ENCODE results near the gene ACSM2B.

Gene ACSM2B

GRCh38 chr16:20621406-20621805, 45.2 kb upstream of the ACSM2B start:
- H3K9ac ChIP-seq (ENCODE audit: low read length), result no peak overlapping the region
- no peak overlapping the region for H3K4me2 ChIP-seq (ENCODE audit: low read length)
- H3K4me3 ChIP-seq (ENCODE audit: low read length), result no peak overlapping the region
- no peak overlapping the region for H2AFZ ChIP-seq (ENCODE audit: low read depth, low read length)
- no peaks in the 10 kb centered on the region for H3K36me3 ChIP-seq (replicated peaks; ENCODE audit: low read depth, low read length)
- TF ChIP-seq EZH2phosphoT487 (IDR thresholded peaks at IDR 0.05; ENCODE audit: low read depth), result no peak
- TF ChIP-seq CTCF (IDR thresholded peaks at IDR 0.05; ENCODE audit: low read depth, low read length), result no peak
- no peaks in the 10 kb centered on the region for H3K9me3 ChIP-seq (ENCODE audit: insufficient read depth, low read length)
- no peaks in the 10 kb centered on the region for H3K4me1 ChIP-seq (ENCODE audit: low read length)
- no peaks in the 10 kb centered on the region for H3K79me2 ChIP-seq (ENCODE audit: low read length)
- H3K27me3 ChIP-seq (ENCODE audit: low read depth, low read length), result peaks cover 12% of the 10 kb centered on the region
- no peak overlapping the region for H3K27ac ChIP-seq (ENCODE audit: low read length)
- no peaks in the 10 kb centered on the region for H4K20me1 ChIP-seq (ENCODE audit: insufficient read depth, low read length)

- Histone ChIP-seq H3K36me3 (replicated peaks; ENCODE audit: low read depth, low read length) (no peaks in the 10 kb centered on the region), H3K9me3 (ENCODE audit: insufficient read depth, low read length) (no peaks in the 10 kb centered on the region), H3K4me2 (ENCODE audit: low read length) (no peak overlapping the region), H3K4me1 (ENCODE audit: low read length) (no peaks in the 10 kb centered on the region), H2AFZ (ENCODE audit: low read depth, low read length) (no peak overlapping the region), H3K27ac (ENCODE audit: low read length) (no peak overlapping the region), H3K79me2 (ENCODE audit: low read length) (no peaks in the 10 kb centered on the region), H3K4me3 (ENCODE audit: low read length) (no peak overlapping the region), H3K9ac (ENCODE audit: low read length) (no peak overlapping the region), H4K20me1 (ENCODE audit: insufficient read depth, low read length) (no peaks in the 10 kb centered on the region), H3K27me3 (ENCODE audit: low read depth, low read length) (peaks cover 12% of the 10 kb centered on the region)
- TF ChIP-seq CTCF (IDR thresholded peaks at IDR 0.05; ENCODE audit: low read depth, low read length) (no peak), EZH2phosphoT487 (IDR thresholded peaks at IDR 0.05; ENCODE audit: low read depth) (no peak)
Measured at GRCh38 chr16:20620770-20621169, 44.6 kb upstream of the ACSM2B start.

GRCh38 chr16:20620003-20620402, 43.8 kb upstream of the ACSM2B start:
- no peaks in the 10 kb centered on the region for H3K4me1 ChIP-seq (ENCODE audit: low read length)
- H3K9ac ChIP-seq (ENCODE audit: low read length), result no peak overlapping the region
- TF ChIP-seq CTCF (IDR thresholded peaks at IDR 0.05; ENCODE audit: low read depth, low read length), result no peak
- H3K79me2 ChIP-seq (ENCODE audit: low read length), result no peaks in the 10 kb centered on the region
- H3K27me3 ChIP-seq (ENCODE audit: low read depth, low read length), result peaks cover 15% of the 10 kb centered on the region
- no peaks in the 10 kb centered on the region for H3K36me3 ChIP-seq (replicated peaks; ENCODE audit: low read depth, low read length)
- no peaks in the 10 kb centered on the region for H4K20me1 ChIP-seq (ENCODE audit: insufficient read depth, low read length)
- no peak overlapping the region for H3K4me3 ChIP-seq (ENCODE audit: low read length)
- H3K9me3 ChIP-seq (ENCODE audit: insufficient read depth, low read length), result no peaks in the 10 kb centered on the region
- no peak overlapping the region for H2AFZ ChIP-seq (ENCODE audit: low read depth, low read length)
- H3K27ac ChIP-seq (ENCODE audit: low read length), result no peak overlapping the region
- no peak overlapping the region for H3K4me2 ChIP-seq (ENCODE audit: low read length)

GRCh38 chr16:20617271-20617670, 41.1 kb upstream of the ACSM2B start:
- Histone ChIP-seq H3K9me3 (ENCODE audit: insufficient read depth, low read length) (no peaks in the 10 kb centered on the region), H3K9ac (ENCODE audit: low read length) (no peak overlapping the region), H3K4me3 (ENCODE audit: low read length) (no peak overlapping the region), H4K20me1 (ENCODE audit: insufficient read depth, low read length) (no peaks in the 10 kb centered on the region), H3K4me2 (ENCODE audit: low read length) (no peak overlapping the region), H2AFZ (ENCODE audit: low read depth, low read length) (no peak overlapping the region), H3K36me3 (replicated peaks; ENCODE audit: low read depth, low read length) (no peaks in the 10 kb centered on the region), H3K27ac (ENCODE audit: low read length) (no peak overlapping the region), H3K27me3 (ENCODE audit: low read depth, low read length) (peaks cover 37% of the 10 kb centered on the region), H3K79me2 (ENCODE audit: low read length) (no peaks in the 10 kb centered on the region), H3K4me1 (ENCODE audit: low read length) (no peaks in the 10 kb centered on the region)
- TF ChIP-seq CTCF (IDR thresholded peaks at IDR 0.05; ENCODE audit: low read depth, low read length) (no peak), EZH2phosphoT487 (IDR thresholded peaks at IDR 0.05; ENCODE audit: low read depth) (no peak)
